Lower lobe of right lung (tissue), 2 donors: Measurements from ENCODE around the gene FOXI2. TPM values are rescaled to one million over a fixed set of nuclear protein-coding genes. Genes with fewer than 3 reads are reported as not detected.

Experiments
- ATAC-seq, 2 donors: fragments of 200-7000 bp; cut with Tn5 transposase; one replicate each; pipeline ENCODE4 v1.9.1; 2020 to 2022; ENCODE audit warnings: mild to moderate bottlenecking in 2 of 2, moderate library complexity in 2 of 2
- DNase-seq: peaks from one replicate; pipeline ENCODE4 v3.0.0-alpha.2; 2020
- H3K27ac ChIP-seq: fragments of 200-600 bp; one replicate; pipeline ENCODE4 v1.8.0; 2022
- H3K27me3 ChIP-seq: fragments of 200-600 bp; one replicate; pipeline ENCODE4 v1.8.0; 2022; ENCODE audit warnings: low read depth
- H3K36me3 ChIP-seq: fragments of 200-600 bp; one replicate; pipeline ENCODE4 v1.8.0; 2022; ENCODE audit warnings: mild to moderate bottlenecking
- H3K4me1 ChIP-seq: fragments of 200-600 bp; one replicate; pipeline ENCODE4 v1.8.0; 2022
- H3K4me3 ChIP-seq: fragments of 200-600 bp; one replicate; pipeline ENCODE4 v1.8.0; 2022; ENCODE audit warnings: mild to moderate bottlenecking
- H3K9me3 ChIP-seq: fragments of 200-600 bp; one replicate; pipeline ENCODE4 v1.8.0; 2022
- CTCF ChIP-seq: fragments of 200-600 bp; IDR thresholded peaks from one replicate; pipeline ENCODE4 v1.8.0; 2022; ENCODE audit warnings: antibody characterized with exemption, mild to moderate bottlenecking
- intact Hi-C: fragments of 100-400 bp; cut with DNase I; formaldehyde crosslinking; loops from one replicate; pipeline ENCODE4 v1.11.0; 2022
- total RNA-seq: library from RNA; stranded (reverse); fragmentation: NEBNext Ultra II Directional; extraction: Animal tissue kit (Norgen Biotek cat#: 25700); gene quantifications from one replicate; pipeline ENCODE4 v1.2.1, GENCODE V29; 2021
- donor health status: DM: no; HTN: yes; CAD: no; lungs with severe emphysema.

Gene FOXI2
- total RNA-seq, 1 donor from 2014 or later: not detected

- intact Hi-C loops: no loop called here
- no peak overlapping the region for H3K27ac ChIP-seq
- no peak for ATAC-seq
- H3K36me3 ChIP-seq: no peaks in the 10 kb centered on the region
- peaks cover 4% of the 10 kb centered on the region for H3K4me1 ChIP-seq
- no peaks in the 10 kb centered on the region for H3K9me3 ChIP-seq
- H3K27me3 ChIP-seq: peaks cover 14% of the 10 kb centered on the region
- DNase-seq: no peak
- H3K4me3 ChIP-seq: no peak overlapping the region
- no peak for TF ChIP-seq CTCF
These were observed 6.2 kb downstream of the FOXI2 start for GRCh38 chr10:127743205-127743604.

- peaks cover 5% of the 10 kb centered on the region for H3K9me3 ChIP-seq
- intact Hi-C loops: no loop called here
- ATAC-seq (no peak), DNase-seq (no peak)
- H3K4me1 ChIP-seq: no peaks in the 10 kb centered on the region
- H3K27me3 ChIP-seq: no peaks in the 10 kb centered on the region
- TF ChIP-seq CTCF: no peak
- H3K27ac ChIP-seq: no peak overlapping the region
- H3K4me3 ChIP-seq: no peak overlapping the region
- H3K36me3 ChIP-seq: no peaks in the 10 kb centered on the region
These were observed 8.0 kb downstream of the FOXI2 start for GRCh38 chr10:127744956-127745355.

- Histone ChIP-seq H3K4me3 (no peak overlapping the region), H3K27me3 (no peaks in the 10 kb centered on the region), H3K4me1 (no peaks in the 10 kb centered on the region), H3K9me3 (peaks cover 5% of the 10 kb centered on the region), H3K27ac (no peak overlapping the region), H3K36me3 (no peaks in the 10 kb centered on the region)
- ATAC-seq (no peak), DNase-seq (no peak)
- intact Hi-C loops: no loop called here
- TF ChIP-seq CTCF: no peak
These were observed 8.9 kb downstream of the FOXI2 start for GRCh38 chr10:127745861-127746260.

- peak; percentile 79 to 89 for ATAC-seq
- TF ChIP-seq CTCF: no peak
- Histone ChIP-seq H3K9me3 (no peaks in the 10 kb centered on the region), H3K36me3 (no peaks in the 10 kb centered on the region), H3K4me1 (no peaks in the 10 kb centered on the region), H3K27me3 (no peaks in the 10 kb centered on the region), H3K4me3 (no peak overlapping the region), H3K27ac (no peak overlapping the region)
- no peak for DNase-seq
- intact Hi-C loops: no loop called here
These were observed 18.8 kb downstream of the FOXI2 start for GRCh38 chr10:127755753-127756152.

GRCh38 chr10:127756264-127756663, 19.3 kb downstream of the FOXI2 start:
- no peaks in the 10 kb centered on the region for H3K4me1 ChIP-seq
- H3K9me3 ChIP-seq: no peaks in the 10 kb centered on the region
- DNase-seq (no peak), ATAC-seq (no peak)
- intact Hi-C loops: no loop called here
- no peak for TF ChIP-seq CTCF
- no peak overlapping the region for H3K4me3 ChIP-seq
- H3K36me3 ChIP-seq: no peaks in the 10 kb centered on the region
- H3K27ac ChIP-seq: no peak overlapping the region
- no peaks in the 10 kb centered on the region for H3K27me3 ChIP-seq

- ATAC-seq (no peak), DNase-seq (no peak)
- no peak overlapping the region for H3K4me3 ChIP-seq
- H3K36me3 ChIP-seq: no peaks in the 10 kb centered on the region
- no peaks in the 10 kb centered on the region for H3K4me1 ChIP-seq
- H3K27ac ChIP-seq: no peak overlapping the region
- H3K27me3 ChIP-seq: no peaks in the 10 kb centered on the region
- TF ChIP-seq CTCF: no peak
- H3K9me3 ChIP-seq: no peaks in the 10 kb centered on the region
- intact Hi-C loops: no loop called here
These were observed 20.0 kb downstream of the FOXI2 start for GRCh38 chr10:127757033-127757432.
